ENCODE results near the gene NUS1.
A peak's percentile ranks its signal among the peaks of the same experiment; 100 is the strongest.
"Not testable (repeated sequence)": the region's sequence is repeated elsewhere in the genome, so short reads cannot be mapped to it uniquely, and the experiment has no call there.

Gene NUS1

DNA sequence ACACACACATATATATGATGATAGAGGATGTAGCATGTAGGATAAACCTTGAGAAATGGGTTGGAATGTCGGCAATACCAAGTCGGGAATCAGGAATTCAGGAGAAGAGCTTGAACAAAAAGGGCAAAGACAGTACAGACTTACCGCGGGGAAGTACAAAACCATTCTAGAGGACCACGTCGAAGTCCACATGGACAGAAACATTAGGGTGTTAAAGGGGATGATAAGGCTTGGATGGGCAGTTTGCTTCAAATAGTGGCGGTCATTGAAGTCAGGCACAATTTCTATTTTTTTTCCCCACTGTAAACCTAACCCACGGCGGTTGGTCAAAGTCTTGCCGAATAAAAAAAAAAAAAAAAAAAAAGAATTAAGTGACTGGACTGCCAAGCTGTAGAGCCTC lies 766 bp upstream of the NUS1 start:
- peaks cover 18% of the 10 kb centered on the region for H3K9me3 ChIP-seq
- peak overlapping the region; percentile 81 for H3K27ac ChIP-seq
- H3K4me3 ChIP-seq = peak overlapping the region; percentile 76
- TF ChIP-seq Cebpa-rat (IDR thresholded peaks at IDR 0.05) = no peak
- peak overlapping the region; percentile 82 for H3K9ac ChIP-seq
- H3K36me3 ChIP-seq = peaks cover 18% of the 10 kb centered on the region
- peak overlapping the region; percentile 93 for H3K4me2 ChIP-seq
- no peaks in the 10 kb centered on the region for H3K27me3 ChIP-seq
- H3K4me1 ChIP-seq = peaks cover 30% of the 10 kb centered on the region
- H4K20me1 ChIP-seq = peaks cover 35% of the 10 kb centered on the region

DNA sequence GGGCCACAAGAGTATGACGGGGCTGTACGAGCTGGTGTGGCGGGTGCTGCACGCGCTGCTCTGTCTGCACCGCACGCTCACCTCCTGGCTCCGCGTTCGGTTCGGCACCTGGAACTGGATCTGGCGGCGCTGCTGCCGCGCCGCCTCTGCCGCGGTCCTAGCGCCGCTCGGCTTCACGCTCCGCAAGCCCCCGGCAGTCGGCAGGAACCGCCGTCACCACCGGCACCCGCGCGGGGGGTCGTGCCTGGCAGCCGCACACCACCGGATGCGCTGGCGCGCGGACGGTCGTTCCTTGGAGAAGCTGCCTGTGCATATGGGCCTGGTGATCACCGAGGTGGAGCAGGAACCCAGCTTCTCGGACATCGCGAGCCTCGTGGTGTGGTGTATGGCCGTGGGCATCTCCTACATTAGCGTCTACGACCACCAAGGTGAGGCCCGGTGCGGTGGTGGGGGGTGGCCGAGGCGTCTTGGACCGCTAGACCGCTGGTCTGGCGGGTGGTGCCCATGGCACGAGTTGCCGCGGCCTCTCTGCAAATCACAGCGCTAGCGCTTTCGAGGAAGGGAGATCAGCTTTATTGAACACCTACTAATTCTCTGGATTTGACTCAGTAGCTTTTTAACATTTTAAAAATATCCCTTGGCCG lies 511 bp downstream of the NUS1 start:
- H3K4me1 ChIP-seq = peaks cover 30% of the 10 kb centered on the region

DNA sequence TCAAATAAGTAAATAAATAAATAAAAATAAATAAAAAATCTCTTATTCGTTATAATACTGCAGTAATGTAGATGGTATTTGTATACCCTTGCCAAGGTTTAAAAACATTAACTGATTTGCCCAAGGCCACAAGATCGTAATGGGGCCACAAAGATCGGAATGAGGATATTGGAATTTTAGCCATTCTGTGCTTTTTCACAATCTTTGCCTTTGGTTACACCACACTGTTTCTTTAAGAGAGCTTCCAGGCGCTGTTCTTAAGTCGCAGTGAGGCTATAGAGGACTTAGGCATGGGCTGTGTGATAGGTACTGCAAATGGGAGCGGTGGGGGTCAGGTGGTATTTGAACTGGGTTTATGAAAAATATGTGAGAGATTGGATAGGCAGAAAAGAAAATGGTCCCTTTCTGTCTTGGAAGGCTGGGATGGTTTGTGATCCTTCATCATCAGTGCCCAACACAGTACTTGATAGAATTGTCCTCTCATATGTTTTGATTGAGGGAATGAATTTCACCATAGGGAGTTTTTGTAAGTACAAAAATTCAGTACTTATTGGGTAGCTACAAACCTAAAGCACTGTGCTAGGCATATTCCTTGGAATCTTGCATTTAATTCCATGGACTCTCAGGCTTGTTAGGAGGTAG lies 1.4 kb downstream of the NUS1 start:
- H3K9ac ChIP-seq = peak overlapping the region; percentile 83
- peaks cover 30% of the 10 kb centered on the region for H3K4me1 ChIP-seq
- H3K36me3 ChIP-seq = peaks cover 38% of the 10 kb centered on the region
- peak overlapping the region; percentile 82 for H3K4me2 ChIP-seq
- peak overlapping the region; percentile 76 for H3K4me3 ChIP-seq
- TF ChIP-seq Cebpa-rat (IDR thresholded peaks at IDR 0.05) = no peak
- H3K27ac ChIP-seq = no peak overlapping the region; the same call in 1 of the 2 replicates
- peaks cover 15% of the 10 kb centered on the region for H3K9me3 ChIP-seq
- H3K27me3 ChIP-seq = no peaks in the 10 kb centered on the region
- H4K20me1 ChIP-seq = peaks cover 57% of the 10 kb centered on the region

More for the DNA sequence above, 511 bp downstream of the NUS1 start:
- peak overlapping the region; percentile 82 for H3K4me2 ChIP-seq
- peak overlapping the region; percentile 76 for H3K4me3 ChIP-seq
- peaks cover 31% of the 10 kb centered on the region for H3K36me3 ChIP-seq
- not testable (repeated sequence) for H3K27me3 ChIP-seq
- H4K20me1 ChIP-seq = peaks cover 48% of the 10 kb centered on the region
- peak overlapping the region; percentile 81 for H3K27ac ChIP-seq
- H3K9me3 ChIP-seq = peaks cover 15% of the 10 kb centered on the region
- H3K9ac ChIP-seq = peak overlapping the region; percentile 83

DNA sequence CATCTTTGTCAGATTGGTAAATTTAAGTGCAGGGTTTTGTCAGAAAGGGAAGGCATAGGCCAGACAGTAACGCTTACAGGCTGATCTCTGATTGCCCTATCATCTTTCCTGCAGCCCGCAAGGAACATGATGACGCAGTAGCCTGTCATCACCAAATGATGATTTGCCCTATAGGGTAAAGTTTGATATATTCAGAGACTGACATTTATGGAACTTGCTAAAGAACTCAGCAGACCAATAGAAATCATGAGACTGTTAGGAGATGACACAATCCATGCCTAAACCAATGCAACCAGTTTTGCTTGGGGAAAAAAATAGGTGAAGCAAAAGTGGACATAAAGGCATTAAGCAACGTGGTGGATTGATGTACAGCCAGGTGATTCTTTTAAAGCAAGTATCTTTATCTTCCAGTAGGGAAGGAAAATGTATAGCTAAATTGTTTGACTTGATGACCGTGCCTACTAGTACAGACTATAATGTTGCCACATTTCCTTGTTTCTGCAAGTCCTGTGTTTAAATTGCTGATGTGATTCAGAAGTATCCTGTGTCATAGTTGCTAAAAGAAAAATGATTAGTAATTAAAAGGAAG lies 2.4 kb downstream of the NUS1 start:
- peak overlapping the region; percentile 82 for H3K4me2 ChIP-seq
- H3K9ac ChIP-seq = no peak overlapping the region
- no peaks in the 10 kb centered on the region for H3K27me3 ChIP-seq
- peaks cover 15% of the 10 kb centered on the region for H3K9me3 ChIP-seq
- H3K27ac ChIP-seq = no peak overlapping the region
- no peak for TF ChIP-seq Cebpa-rat (IDR thresholded peaks at IDR 0.05)
- peak overlapping the region; percentile 76; the same call in 1 of the 2 replicates for H3K4me3 ChIP-seq
- H3K4me1 ChIP-seq = peaks cover 30% of the 10 kb centered on the region
- peaks cover 45% of the 10 kb centered on the region for H3K36me3 ChIP-seq
- peaks cover 66% of the 10 kb centered on the region for H4K20me1 ChIP-seq

DNA sequence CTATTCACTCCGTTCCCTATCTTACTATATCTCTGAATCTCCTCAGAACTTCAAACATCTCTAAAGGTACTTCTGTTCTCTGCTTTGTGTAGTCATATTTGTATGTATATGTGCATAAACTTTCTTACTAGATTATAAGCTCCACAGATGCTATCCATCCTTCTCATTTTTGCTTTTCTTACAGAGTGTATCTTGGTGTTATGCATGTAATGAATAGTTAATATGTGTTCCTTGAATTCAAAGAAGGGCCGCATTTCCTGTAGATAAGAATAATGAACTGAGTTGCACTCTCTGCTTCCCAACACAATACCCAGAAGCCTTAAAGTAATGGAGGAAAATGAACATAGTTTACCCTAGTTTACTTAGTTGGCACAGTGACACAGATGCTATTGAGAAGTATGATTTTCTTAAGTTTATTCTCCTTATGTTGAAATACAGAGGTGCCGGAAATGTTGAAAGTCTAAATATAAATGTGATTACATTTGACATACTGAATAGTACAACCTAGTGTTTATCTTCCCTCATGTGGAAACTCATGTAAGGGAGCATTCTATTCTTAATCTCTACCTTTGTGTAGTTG lies 6.0 kb downstream of the NUS1 start:
- H3K4me2 ChIP-seq = no peak overlapping the region
- peaks cover 63% of the 10 kb centered on the region for H3K36me3 ChIP-seq
- H3K4me3 ChIP-seq = no peak overlapping the region
- H3K9ac ChIP-seq = no peak overlapping the region
- H3K4me1 ChIP-seq = peaks cover 17% of the 10 kb centered on the region
- H4K20me1 ChIP-seq = peaks cover 99% of the 10 kb centered on the region
- H3K27ac ChIP-seq = no peak overlapping the region
- no peak for TF ChIP-seq Cebpa-rat (IDR thresholded peaks at IDR 0.05)
- peaks cover 20% of the 10 kb centered on the region for H3K9me3 ChIP-seq
- no peaks in the 10 kb centered on the region for H3K27me3 ChIP-seq

DNA sequence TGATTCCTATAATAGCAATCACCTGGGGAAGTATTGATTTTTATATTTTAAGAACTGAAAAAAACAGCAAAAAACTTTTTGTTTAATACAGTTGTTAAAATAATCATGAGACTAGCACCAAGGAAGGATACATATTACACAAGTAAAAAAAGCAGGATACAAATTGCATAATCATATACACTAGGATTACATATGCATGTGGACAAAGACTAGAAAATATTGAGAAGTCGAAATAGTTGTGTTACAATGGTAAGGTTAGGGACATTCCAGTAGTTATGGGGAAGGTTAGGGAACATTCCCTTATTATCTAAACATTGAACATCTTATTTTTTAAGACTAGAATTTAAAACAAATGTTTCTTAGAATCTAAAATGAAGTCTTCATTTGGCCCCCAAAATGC lies 9.5 kb downstream of the NUS1 start:
- H3K4me1 ChIP-seq = no peaks in the 10 kb centered on the region
- H3K4me3 ChIP-seq = no peak overlapping the region
- H3K27me3 ChIP-seq = no peaks in the 10 kb centered on the region
- peaks cover 47% of the 10 kb centered on the region for H3K36me3 ChIP-seq
- peaks cover 99% of the 10 kb centered on the region for H4K20me1 ChIP-seq
- H3K9me3 ChIP-seq = peaks cover 13% of the 10 kb centered on the region
- H3K9ac ChIP-seq = no peak overlapping the region
- TF ChIP-seq Cebpa-rat (IDR thresholded peaks at IDR 0.05) = no peak
- H3K27ac ChIP-seq = no peak overlapping the region
- H3K4me2 ChIP-seq = no peak overlapping the region

DNA sequence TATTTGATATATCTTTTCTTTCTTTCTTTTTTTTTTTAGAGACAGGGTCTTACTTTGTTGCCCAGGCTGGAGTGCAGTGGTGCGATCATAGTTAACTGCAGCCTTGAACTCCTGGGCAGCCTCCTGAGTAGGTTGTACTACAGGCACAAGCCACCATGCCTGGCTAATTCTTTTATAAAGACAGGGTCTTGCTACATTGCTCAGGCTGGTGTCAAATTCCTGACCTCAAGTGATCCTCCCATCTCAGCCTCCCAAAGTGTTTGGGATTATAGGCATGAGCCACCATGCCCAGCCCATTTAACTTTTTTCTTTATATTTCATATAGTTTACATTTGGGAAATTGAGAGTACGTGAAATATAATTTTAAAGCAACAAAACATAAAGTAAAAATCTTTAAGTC lies 10.1 kb downstream of the NUS1 start:
- Histone ChIP-seq H3K9me3 (peaks cover 6% of the 10 kb centered on the region; the same call in 1 of the 2 replicates), H3K4me3 (no peak overlapping the region), H3K27ac (no peak overlapping the region), H3K4me2 (no peak overlapping the region), H4K20me1 (peaks cover 99% of the 10 kb centered on the region), H3K4me1 (no peaks in the 10 kb centered on the region), H3K36me3 (peaks cover 41% of the 10 kb centered on the region), H3K27me3 (no peaks in the 10 kb centered on the region), H3K9ac (no peak overlapping the region)
- no peak for TF ChIP-seq Cebpa-rat (IDR thresholded peaks at IDR 0.05)

DNA sequence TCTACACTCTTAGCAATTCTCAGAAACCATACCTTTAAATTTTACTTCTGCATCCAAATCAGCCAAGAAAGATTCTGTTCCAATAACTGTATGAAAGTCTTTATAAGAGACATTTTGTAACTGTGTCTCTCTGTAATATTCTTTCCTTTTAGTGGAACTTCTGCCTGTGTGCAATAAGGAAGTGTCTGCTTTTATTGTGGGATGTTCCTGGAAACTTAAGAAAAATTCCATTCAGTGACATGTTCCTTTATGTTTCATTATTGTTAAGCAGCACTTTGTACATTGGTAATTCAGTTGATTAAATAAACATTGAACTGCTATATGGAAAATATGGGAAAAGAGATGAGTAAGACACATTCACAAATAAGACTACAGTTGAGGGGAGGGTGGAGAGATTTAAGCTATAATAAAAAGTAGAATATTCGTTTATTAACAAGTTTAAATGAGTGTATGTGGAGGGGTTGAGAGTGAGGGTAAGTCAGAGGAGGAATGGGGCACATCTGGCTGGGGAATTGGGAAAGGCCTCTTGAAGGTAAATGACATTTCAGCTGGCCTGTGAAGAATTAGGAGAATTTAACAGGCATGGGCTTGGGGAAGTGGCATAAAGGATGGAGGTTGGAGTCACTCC lies 11.9 kb downstream of the NUS1 start:
- H3K9ac ChIP-seq = no peak overlapping the region
- TF ChIP-seq Cebpa-rat (IDR thresholded peaks at IDR 0.05) = no peak
- no peak overlapping the region for H3K4me3 ChIP-seq
- H3K9me3 ChIP-seq = peaks cover 5% of the 10 kb centered on the region; the same call in 1 of the 2 replicates
- peaks cover 26% of the 10 kb centered on the region for H3K36me3 ChIP-seq
- H3K4me1 ChIP-seq = no peaks in the 10 kb centered on the region
- H3K4me2 ChIP-seq = no peak overlapping the region
- no peaks in the 10 kb centered on the region for H3K27me3 ChIP-seq
- H4K20me1 ChIP-seq = peaks cover 97% of the 10 kb centered on the region
- H3K27ac ChIP-seq = no peak overlapping the region

DNA sequence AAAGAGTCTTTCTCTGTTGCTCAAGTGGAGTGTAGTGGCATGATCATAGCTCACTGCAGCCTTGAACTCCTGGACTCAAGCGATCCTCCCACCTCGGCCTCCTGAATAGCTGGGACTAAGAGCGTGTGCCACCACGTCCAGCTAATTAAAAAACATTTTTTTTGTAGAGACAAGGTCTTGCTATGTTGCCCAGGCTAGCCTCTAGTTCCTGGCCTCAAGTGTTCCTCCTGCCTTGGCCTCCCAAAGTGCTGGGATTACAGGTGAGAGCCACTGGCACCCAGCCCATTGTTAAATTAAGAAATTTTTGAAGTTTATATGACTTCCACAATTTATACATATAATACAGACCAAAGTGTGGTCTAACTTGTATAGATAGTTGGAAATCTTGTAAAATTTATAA lies 14.3 kb downstream of the NUS1 start:
- peaks cover 80% of the 10 kb centered on the region for H4K20me1 ChIP-seq
- H3K9ac ChIP-seq, H3K27me3 ChIP-seq, H3K4me2 ChIP-seq, H3K4me3 ChIP-seq, H3K9me3 ChIP-seq, H3K4me1 ChIP-seq, H3K27ac ChIP-seq: not testable (repeated sequence)
- H3K36me3 ChIP-seq = peaks cover 31% of the 10 kb centered on the region

Measured in BLaER1 (cell line).